Omental fat pad (tissue), 4 donors: ENCODE measurements around the gene LTBP2. TPM values are rescaled to one million over a fixed set of nuclear protein-coding genes. Genes with fewer than 3 reads are reported as not detected.

Source experiments
- ATAC-seq: fragments of 150-250 bp; one replicate; pipeline ENCODE4 v1.9.1; 2016; ENCODE audit warnings: mild to moderate bottlenecking, moderate library complexity; ENCODE audit not compliant: low FRiP score
- DNase-seq: peaks from one replicate; pipeline ENCODE4 v3.0.0-alpha.2; 2019; ENCODE audit warnings: low spot score
- CTCF ChIP-seq, 3 donors: fragments of 450-650 bp; IDR thresholded peaks; one replicate each; pipeline ENCODE4 v1.5.1; 2016 to 2017; ENCODE audit warnings: antibody characterized with exemption in 3 of 3, mild to moderate bottlenecking in 3 of 3, moderate library complexity in 2 of 3
- total RNA-seq, 4 donors: library from RNA; depleted of rRNA; stranded (reverse); fragments of >200 nt; gene quantifications; one replicate each; pipeline ENCODE4 v1.1.0, GENCODE V29; 2016

LTBP2 gene
- total RNA-seq, 4 donors from 2014 or later = 31.6 to 104 (median 72.3) TPM

- ATAC-seq = peak; percentile 33
These were observed 101.1 kb downstream of the LTBP2 start for GRCh38 chr14:74510959-74511409.

DNA sequence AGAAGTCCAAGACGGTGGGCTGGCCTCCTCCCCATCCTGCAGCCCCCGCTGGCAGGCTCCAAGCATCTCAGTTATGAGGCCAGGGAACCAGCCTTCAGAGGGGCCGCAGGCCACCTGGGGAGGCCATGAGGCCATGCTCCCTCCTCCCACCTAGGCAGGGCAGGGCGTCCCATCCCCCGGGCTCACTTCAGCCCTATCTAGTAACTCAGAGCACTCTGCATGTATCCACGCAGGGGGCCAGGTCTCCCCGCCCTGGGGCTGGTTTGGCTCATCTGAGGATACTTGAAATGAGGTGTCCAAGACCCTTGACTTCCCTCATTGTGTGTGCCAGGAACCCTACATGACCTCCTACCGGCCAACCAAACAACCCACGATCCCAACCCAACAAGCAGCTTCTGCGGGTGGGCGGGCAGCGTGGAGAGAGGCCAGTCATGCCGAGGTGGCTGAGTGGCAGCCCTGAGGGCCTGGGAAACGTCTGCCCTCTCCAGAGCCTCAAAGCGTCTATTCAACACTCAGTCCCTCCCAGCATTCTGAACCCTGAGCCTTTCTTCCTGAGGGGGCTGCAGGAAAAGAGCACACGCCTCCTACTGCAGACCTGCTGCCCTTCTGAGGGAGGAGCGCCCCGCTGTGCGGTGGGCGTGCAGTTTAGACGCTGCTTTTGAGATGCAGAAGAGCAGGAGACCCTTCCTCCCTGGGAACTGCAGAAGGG is 101.7 kb downstream of the LTBP2 start:
- ATAC-seq = no peak
- no peak for DNase-seq
- TF ChIP-seq CTCF (IDR thresholded peaks at IDR 0.05) = no peak

More at GRCh38 chr14:74510959-74511409, 101.1 kb downstream of the LTBP2 start:
- no peak for DNase-seq
- no peak for TF ChIP-seq CTCF (IDR thresholded peaks at IDR 0.05)

GRCh38 chr14:74509587-74510222 is 102.3 kb downstream of the LTBP2 start:
- ATAC-seq = no peak
- no peak for TF ChIP-seq CTCF (IDR thresholded peaks at IDR 0.05)
- DNase-seq = no peak

DNA sequence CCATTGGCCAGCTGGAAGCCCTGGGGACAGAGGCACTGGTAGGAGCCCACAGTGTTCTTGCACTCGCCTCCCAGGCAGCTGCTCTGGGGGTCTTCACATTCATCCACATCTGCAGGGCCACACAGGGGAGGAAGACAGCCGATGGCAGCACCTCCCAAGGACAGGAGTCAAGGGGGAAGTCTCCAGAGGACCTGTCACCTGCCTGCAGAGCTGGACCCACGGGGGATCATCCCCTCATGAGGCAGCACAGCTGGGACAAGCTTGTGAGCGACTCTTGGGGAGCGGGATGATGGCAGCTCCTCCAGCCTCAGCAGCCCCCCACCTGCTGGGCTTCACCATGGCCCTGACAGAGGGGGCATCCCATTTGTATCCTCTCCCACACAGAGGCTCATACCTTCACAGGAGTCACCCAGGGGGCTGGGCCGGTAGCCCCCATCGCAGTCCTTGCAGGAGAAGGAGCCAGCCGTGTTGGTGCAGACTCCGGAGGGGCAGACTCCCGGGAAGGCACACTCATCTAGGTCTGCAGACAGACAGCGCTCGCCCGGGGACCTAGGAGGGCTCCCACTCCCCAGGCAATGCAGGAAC is 103.1 kb downstream of the LTBP2 start:
- TF ChIP-seq CTCF (IDR thresholded peaks at IDR 0.05) = no peak
- DNase-seq (peak; percentile 2), ATAC-seq (no peak)

GRCh38 chr14:74508292-74508731 is 103.7 kb downstream of the LTBP2 start:
- ATAC-seq (no peak), DNase-seq (peak; percentile 0)
- no peak for TF ChIP-seq CTCF (IDR thresholded peaks at IDR 0.05)

DNA sequence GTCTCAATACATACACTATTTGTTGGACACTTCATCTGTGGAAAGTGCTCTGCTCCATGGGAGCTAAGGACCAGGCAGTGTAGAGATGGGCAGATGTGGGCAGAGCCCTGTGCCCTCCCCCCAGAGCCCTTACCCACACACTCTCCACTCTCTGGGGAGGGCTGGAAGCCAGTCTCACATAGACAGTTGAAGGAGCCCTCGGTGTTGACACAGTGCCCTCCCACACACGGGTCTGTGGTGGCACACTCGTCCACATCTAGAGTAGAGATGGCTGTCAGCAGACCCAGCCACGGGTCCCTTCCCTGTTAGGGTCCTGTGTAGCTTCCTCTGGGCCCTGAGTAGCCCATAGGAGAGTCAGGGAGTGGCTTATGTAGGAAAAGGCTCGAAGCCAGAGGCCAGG is 104.2 kb downstream of the LTBP2 start:
- no peak for TF ChIP-seq CTCF (IDR thresholded peaks at IDR 0.05)
- ATAC-seq (no peak), DNase-seq (no peak)
